Loucy (cell line): ENCODE results near the gene ASCL1.

Source experiments
- EZH2phosphoT487 ChIP-seq: fragments of 200-600 bp; IDR thresholded peaks from 2 replicates; pipeline ENCODE4 v1.6.1; 2018; ENCODE audit warnings: antibody characterized with exemption, mild to moderate bottlenecking, moderate library complexity, borderline replicate concordance
- TF ChIP-seq, protein P1 (sequence below): fragments of 200-600 bp; sonication (generic); conservative IDR thresholded peaks from 2 replicates; pipeline ENCODE4 v1.5.1; 2014; ENCODE audit warnings: mild to moderate bottlenecking, antibody characterized with exemption, low read length

DNA sequence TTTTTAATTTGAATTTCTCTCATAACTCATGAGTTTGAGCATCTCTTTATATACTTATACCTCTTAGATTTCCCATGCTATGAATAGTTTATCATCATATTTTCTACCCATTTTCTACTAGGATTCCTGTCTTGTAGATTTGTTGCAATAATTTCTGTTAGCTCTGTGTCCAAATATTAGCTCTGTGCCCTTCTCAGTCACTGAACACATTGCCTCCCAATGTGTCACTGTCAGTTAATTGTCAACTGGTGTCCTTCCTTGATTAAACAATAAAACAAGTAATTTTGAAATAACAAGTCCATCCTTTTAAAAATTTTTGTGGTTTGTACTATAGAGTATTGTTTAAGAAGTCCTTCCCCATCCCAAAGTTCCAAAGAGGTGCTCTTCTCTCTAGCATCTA, 36.2 kb upstream of the ASCL1 start:
- no peak for TF ChIP-seq EZH2phosphoT487
- TF ChIP-seq, protein P1, sequence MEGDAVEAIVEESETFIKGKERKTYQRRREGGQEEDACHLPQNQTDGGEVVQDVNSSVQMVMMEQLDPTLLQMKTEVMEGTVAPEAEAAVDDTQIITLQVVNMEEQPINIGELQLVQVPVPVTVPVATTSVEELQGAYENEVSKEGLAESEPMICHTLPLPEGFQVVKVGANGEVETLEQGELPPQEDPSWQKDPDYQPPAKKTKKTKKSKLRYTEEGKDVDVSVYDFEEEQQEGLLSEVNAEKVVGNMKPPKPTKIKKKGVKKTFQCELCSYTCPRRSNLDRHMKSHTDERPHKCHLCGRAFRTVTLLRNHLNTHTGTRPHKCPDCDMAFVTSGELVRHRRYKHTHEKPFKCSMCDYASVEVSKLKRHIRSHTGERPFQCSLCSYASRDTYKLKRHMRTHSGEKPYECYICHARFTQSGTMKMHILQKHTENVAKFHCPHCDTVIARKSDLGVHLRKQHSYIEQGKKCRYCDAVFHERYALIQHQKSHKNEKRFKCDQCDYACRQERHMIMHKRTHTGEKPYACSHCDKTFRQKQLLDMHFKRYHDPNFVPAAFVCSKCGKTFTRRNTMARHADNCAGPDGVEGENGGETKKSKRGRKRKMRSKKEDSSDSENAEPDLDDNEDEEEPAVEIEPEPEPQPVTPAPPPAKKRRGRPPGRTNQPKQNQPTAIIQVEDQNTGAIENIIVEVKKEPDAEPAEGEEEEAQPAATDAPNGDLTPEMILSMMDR: no peak
